Measurements from ENCODE around the gene B3GNT2. TPM values are rescaled to one million over a fixed set of nuclear protein-coding genes. Genes with fewer than 3 reads are reported as not detected.
A peak's percentile ranks its signal among the peaks of the same experiment; 100 is the strongest.

B3GNT2 gene
- total and polyA plus RNA-seq, 9 of the 15 experiments (the other 6 are each of a cell fraction or from before 2014, with no cell fraction given), result 6.0 to 38.9 (median 25.0) TPM

DNA sequence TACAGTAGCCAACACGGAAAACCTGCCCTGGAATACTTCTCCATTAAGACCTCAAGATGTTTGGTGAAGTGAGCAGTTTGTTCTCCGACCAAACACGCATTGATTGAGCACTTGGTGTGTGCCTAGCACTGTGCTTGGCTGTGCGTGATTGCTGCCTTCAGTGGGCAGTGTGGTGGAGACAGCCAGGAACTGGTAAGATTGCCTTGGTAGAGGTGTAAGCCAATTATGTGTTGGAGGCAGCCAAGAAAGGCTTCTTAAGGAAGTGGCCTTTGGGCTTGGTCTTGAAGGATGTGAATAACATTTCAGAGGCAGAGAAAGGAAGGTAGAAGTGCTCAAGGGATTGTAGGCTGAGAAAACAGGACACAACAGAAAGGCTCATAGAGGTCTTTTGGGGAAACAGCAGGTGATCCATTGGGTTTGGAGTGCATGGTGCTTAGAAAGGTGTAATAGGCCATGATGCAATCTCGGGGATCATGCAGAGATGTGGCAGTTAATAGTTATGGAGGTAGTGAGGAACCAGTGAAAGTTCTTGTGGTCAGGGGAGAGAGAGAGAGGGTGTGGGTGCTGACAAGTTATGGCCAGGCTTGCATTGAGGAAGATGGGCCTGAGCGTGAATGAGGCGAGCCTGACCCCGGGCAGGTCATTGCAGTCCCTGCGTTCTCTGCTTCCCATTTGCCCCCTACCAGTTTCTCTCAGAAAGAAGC lies 6.3 kb downstream of the B3GNT2 start (continued):
- TF ChIP-seq, protein P1, sequence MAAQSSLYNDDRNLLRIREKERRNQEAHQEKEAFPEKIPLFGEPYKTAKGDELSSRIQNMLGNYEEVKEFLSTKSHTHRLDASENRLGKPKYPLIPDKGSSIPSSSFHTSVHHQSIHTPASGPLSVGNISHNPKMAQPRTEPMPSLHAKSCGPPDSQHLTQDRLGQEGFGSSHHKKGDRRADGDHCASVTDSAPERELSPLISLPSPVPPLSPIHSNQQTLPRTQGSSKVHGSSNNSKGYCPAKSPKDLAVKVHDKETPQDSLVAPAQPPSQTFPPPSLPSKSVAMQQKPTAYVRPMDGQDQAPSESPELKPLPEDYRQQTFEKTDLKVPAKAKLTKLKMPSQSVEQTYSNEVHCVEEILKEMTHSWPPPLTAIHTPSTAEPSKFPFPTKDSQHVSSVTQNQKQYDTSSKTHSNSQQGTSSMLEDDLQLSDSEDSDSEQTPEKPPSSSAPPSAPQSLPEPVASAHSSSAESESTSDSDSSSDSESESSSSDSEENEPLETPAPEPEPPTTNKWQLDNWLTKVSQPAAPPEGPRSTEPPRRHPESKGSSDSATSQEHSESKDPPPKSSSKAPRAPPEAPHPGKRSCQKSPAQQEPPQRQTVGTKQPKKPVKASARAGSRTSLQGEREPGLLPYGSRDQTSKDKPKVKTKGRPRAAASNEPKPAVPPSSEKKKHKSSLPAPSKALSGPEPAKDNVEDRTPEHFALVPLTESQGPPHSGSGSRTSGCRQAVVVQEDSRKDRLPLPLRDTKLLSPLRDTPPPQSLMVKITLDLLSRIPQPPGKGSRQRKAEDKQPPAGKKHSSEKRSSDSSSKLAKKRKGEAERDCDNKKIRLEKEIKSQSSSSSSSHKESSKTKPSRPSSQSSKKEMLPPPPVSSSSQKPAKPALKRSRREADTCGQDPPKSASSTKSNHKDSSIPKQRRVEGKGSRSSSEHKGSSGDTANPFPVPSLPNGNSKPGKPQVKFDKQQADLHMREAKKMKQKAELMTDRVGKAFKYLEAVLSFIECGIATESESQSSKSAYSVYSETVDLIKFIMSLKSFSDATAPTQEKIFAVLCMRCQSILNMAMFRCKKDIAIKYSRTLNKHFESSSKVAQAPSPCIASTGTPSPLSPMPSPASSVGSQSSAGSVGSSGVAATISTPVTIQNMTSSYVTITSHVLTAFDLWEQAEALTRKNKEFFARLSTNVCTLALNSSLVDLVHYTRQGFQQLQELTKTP (IDR thresholded peaks at IDR 0.05; ENCODE audit: low read depth in 1 of 2, partially characterized antibody in 2 of 2), result peak; percentile 37 to 46
- TF ChIP-seq POU5F1 (IDR thresholded peaks at IDR 0.05; ENCODE audit: borderline replicate concordance, low read depth, low read length, partially characterized antibody) (no peak), WHSC1 (IDR thresholded peaks at IDR 0.05; ENCODE audit: low read length) (no peak), ZNF780A (CRISPR knock-in tag; IDR thresholded peaks at IDR 0.05) (no peak), SMARCA4 (IDR thresholded peaks at IDR 0.05) (0 out of 2 replicates have a peak, but pooled peaks have one; percentile 24), GTF2A2 (tag; IDR thresholded peaks at IDR 0.05) (no peak), NR2C1 (IDR thresholded peaks at IDR 0.05) (peak; percentile 63), NR2C1 (tag; IDR thresholded peaks at IDR 0.05) (0 out of 2 replicates have a peak, but pooled peaks have one; percentile 44), POLR2G (IDR thresholded peaks at IDR 0.05; ENCODE audit: low read depth, low read length) (no peak), RB1 (IDR thresholded peaks at IDR 0.05; ENCODE audit: low read depth) (no peak), FOXA3 (CRISPR knock-in tag; conservative IDR thresholded peaks at IDR 0.05 in 1 of 2, IDR thresholded peaks at IDR 0.05 in 1 of 2) (no peak), RBBP5 (IDR thresholded peaks at IDR 0.05; ENCODE audit: borderline replicate concordance, insufficient read depth, low read length, poor library complexity, severe bottlenecking) (no peak), ZNF551 (CRISPR knock-in tag; IDR thresholded peaks at IDR 0.05) (no peak), HOXB6 (CRISPR knock-in tag; IDR thresholded peaks at IDR 0.05; ENCODE audit: borderline replicate concordance) (no peak), OTX1 (CRISPR knock-in tag; IDR thresholded peaks at IDR 0.05) (no peak), HMG20B (CRISPR knock-in tag; IDR thresholded peaks at IDR 0.05) (no peak), TOE1 (IDR thresholded peaks at IDR 0.05; ENCODE audit: borderline replicate concordance) (no peak), TOE1 (CRISPR knock-in tag; IDR thresholded peaks at IDR 0.05; ENCODE audit: borderline replicate concordance, low read depth) (no peak), KDM1A (IDR thresholded peaks at IDR 0.05) (no peak), NCOA2 (IDR thresholded peaks at IDR 0.05; ENCODE audit: partially characterized antibody in 2 of 2) (no peak), HDAC2 (IDR thresholded peaks at IDR 0.05) (peak; percentile 37; the same call in 1 of the 2 replicates)
- TF ChIP-seq, protein P2, sequence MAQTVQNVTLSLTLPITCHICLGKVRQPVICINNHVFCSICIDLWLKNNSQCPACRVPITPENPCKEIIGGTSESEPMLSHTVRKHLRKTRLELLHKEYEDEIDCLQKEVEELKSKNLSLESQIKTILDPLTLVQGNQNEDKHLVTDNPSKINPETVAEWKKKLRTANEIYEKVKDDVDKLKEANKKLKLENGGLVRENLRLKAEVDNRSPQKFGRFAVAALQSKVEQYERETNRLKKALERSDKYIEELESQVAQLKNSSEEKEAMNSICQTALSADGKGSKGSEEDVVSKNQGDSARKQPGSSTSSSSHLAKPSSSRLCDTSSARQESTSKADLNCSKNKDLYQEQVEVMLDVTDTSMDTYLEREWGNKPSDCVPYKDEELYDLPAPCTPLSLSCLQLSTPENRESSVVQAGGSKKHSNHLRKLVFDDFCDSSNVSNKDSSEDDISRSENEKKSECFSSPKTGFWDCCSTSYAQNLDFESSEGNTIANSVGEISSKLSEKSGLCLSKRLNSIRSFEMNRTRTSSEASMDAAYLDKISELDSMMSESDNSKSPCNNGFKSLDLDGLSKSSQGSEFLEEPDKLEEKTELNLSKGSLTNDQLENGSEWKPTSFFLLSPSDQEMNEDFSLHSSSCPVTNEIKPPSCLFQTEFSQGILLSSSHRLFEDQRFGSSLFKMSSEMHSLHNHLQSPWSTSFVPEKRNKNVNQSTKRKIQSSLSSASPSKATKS (CRISPR knock-in tag; IDR thresholded peaks at IDR 0.05), result no peak

Data from K562 (cell line).